ENCODE results near the gene MRPL28.

DNA sequence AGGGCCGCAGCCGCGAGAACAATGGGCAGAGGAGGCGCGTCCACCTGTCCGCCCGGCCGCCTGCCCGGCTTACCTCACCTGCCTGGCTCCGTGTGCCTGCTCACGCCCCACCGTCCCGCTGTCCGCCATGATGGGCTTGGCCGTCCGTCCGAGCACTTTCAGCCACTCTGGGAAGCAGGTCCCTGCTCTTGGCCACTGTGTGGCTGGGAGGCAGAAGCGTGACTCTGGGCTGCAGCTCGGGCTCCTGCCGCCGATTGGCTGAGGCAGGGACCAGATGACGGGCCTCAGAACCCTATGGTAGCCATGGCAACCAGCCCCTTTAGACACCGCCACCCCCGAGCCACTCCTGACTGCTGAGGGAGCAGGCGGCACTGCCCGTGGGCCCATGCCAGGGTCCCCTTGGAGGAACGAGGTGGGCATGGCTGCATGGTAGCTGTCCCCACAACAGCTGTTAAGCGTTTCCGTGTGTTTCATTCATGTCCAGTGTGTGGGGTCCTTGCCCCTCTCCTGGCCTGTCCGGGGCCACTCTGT, 8.9 kb downstream of the MRPL28 start:
- TF ChIP-seq, protein P1, sequence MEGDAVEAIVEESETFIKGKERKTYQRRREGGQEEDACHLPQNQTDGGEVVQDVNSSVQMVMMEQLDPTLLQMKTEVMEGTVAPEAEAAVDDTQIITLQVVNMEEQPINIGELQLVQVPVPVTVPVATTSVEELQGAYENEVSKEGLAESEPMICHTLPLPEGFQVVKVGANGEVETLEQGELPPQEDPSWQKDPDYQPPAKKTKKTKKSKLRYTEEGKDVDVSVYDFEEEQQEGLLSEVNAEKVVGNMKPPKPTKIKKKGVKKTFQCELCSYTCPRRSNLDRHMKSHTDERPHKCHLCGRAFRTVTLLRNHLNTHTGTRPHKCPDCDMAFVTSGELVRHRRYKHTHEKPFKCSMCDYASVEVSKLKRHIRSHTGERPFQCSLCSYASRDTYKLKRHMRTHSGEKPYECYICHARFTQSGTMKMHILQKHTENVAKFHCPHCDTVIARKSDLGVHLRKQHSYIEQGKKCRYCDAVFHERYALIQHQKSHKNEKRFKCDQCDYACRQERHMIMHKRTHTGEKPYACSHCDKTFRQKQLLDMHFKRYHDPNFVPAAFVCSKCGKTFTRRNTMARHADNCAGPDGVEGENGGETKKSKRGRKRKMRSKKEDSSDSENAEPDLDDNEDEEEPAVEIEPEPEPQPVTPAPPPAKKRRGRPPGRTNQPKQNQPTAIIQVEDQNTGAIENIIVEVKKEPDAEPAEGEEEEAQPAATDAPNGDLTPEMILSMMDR (IDR thresholded peaks at IDR 0.05 in 8 of 11, conservative IDR thresholded peaks at IDR 0.05 in 3 of 11), result no peak
- TF ChIP-seq POLR2A (IDR thresholded peaks at IDR 0.05), result no peak

Data from spleen (tissue), 7 donors.